Endothelial cell of umbilical vein (primary cell): Measurements from ENCODE around the gene SLC38A6.

Experiments
- CTCF ChIP-seq, 2 donors: IDR thresholded peaks; 1 replicate in 1 of 2; 2 replicates in 1 of 2; pipeline ENCODE4 v1.5.1; 2011; ENCODE audit warnings: low read length in 2 of 2, mild to moderate bottlenecking in 2 of 2, moderate library complexity in 2 of 2, control low read depth in 1 of 2, inconsistent platforms in 1 of 2, low read depth in 1 of 2; ENCODE audit not compliant: insufficient read depth in 1 of 2; ENCODE audit errors: extremely low read depth in 1 of 2
- EZH2 ChIP-seq: IDR thresholded peaks from 2 replicates; pipeline ENCODE4 v1.6.1; 2012; ENCODE audit warnings: borderline replicate concordance, low read depth, mild to moderate bottlenecking, moderate library complexity, low read length, inconsistent platforms; ENCODE audit not compliant: severe bottlenecking
- JUN ChIP-seq: IDR thresholded peaks from 2 replicates; pipeline ENCODE4 v1.6.1; 2011; ENCODE audit warnings: borderline replicate concordance, low read depth; ENCODE audit not compliant: insufficient read length, insufficient read depth
- MAX ChIP-seq: IDR thresholded peaks from 2 replicates; pipeline ENCODE4 v1.6.1; 2011; ENCODE audit not compliant: insufficient read depth, insufficient read length
- POLR2A ChIP-seq: IDR thresholded peaks from 2 replicates; pipeline ENCODE4 v1.6.1; 2012; ENCODE audit warnings: low read depth, mild to moderate bottlenecking, control low read depth, low read length
- POLR2AphosphoS5 ChIP-seq: IDR thresholded peaks from 2 replicates; pipeline ENCODE4 v1.6.1; 2012; ENCODE audit warnings: low read depth, mild to moderate bottlenecking, control low read depth, low read length, moderate library complexity; ENCODE audit not compliant: insufficient read depth

DNA sequence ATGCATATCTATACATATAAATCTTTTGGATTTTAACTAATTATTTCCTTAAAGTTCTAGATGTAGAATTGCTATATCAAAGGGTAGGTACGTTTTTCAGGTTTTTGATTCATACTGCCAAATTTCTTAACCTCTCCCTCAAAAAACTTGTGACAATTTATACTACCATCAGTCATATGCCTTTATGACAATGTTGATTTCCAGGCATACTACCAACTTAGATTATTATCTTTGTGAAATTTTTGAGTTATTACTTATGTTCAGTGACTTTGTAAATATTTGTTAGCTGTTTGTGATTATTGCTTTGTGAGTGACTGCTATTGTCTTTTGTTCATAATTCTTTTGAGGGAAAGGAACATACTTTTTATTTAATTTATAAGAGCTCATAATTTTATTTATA is 107.0 kb downstream of the SLC38A6 start:
- TF ChIP-seq MAX = no peak
- no peak for TF ChIP-seq POLR2A
- no peak for TF ChIP-seq CTCF (IDR thresholded peaks at IDR 0.05; ENCODE audit: extremely low read depth in 1 of 2, insufficient read depth in 1 of 2, low read depth in 1 of 2, low read length in 2 of 2)
- no peak for TF ChIP-seq EZH2
- TF ChIP-seq POLR2AphosphoS5 = no peak
- TF ChIP-seq JUN = no peak
